Astrocyte (in vitro differentiated cells and primary cell): ENCODE data around the gene RNF14. TPM values are rescaled to one million over a fixed set of nuclear protein-coding genes. Genes with fewer than 3 reads are reported as not detected.

Experiments used
- DNase-seq: peaks from one replicate; pipeline ENCODE4 v3.0.0-alpha.2; 2010; ENCODE audit warnings: low read depth
- FAIRE-seq: peaks from 2 replicates; lab custom pipeline; 2011; peaks lifted over from hg19 to GRCh38; lab: Jason Lieb, UNC
- H2AFZ ChIP-seq: 2 replicates; pipeline ENCODE4 v1.6.0; 2012; ENCODE audit warnings: low read depth, low read length, inconsistent platforms
- H3K27ac ChIP-seq: 2 replicates; pipeline ENCODE4 v1.5.1; 2011; ENCODE audit warnings: low read depth, low read length, inconsistent platforms
- H3K27me3 ChIP-seq: 2 replicates; pipeline ENCODE4 v1.6.0; 2011; ENCODE audit warnings: low read length, inconsistent platforms; ENCODE audit not compliant: insufficient read depth
- H3K36me3 ChIP-seq: 2 replicates; pipeline ENCODE4 v1.5.1; 2011; ENCODE audit warnings: low read length, inconsistent platforms; ENCODE audit not compliant: insufficient read depth
- H3K4me1 ChIP-seq: 2 replicates; pipeline ENCODE4 v1.5.1; 2011; ENCODE audit warnings: low read length, inconsistent platforms; ENCODE audit not compliant: insufficient read depth
- H3K4me2 ChIP-seq: 2 replicates; pipeline ENCODE4 v1.6.0; 2012; ENCODE audit warnings: low read length, inconsistent platforms
- H3K4me3 ChIP-seq: 2 replicates; pipeline ENCODE4 v1.5.1; 2011; ENCODE audit warnings: low read depth, mild to moderate bottlenecking, low read length, inconsistent platforms; ENCODE audit not compliant: insufficient read depth
- H3K79me2 ChIP-seq: 2 replicates; pipeline ENCODE4 v1.6.0; 2012; ENCODE audit warnings: mild to moderate bottlenecking, low read length, inconsistent platforms; ENCODE audit not compliant: insufficient read depth
- H3K9ac ChIP-seq: 2 replicates; pipeline ENCODE4 v1.6.0; 2012; ENCODE audit warnings: mild to moderate bottlenecking, low read length, inconsistent platforms
- H3K9me3 ChIP-seq: 2 replicates; pipeline ENCODE4 v1.5.1; 2012; ENCODE audit warnings: low read depth, mild to moderate bottlenecking, low read length, inconsistent platforms; ENCODE audit not compliant: insufficient read depth
- H4K20me1 ChIP-seq: 2 replicates; pipeline ENCODE4 v1.6.0; 2012; ENCODE audit warnings: low read length, inconsistent platforms; ENCODE audit not compliant: insufficient read depth
- H3K27ac Mint-ChIP-seq: one replicate; pipeline ENCODE4 v1.8.0; 2021; ENCODE audit warnings: mild to moderate bottlenecking, mixed read lengths; ENCODE audit not compliant: unreplicated experiment
- H3K27me3 Mint-ChIP-seq: one replicate; pipeline ENCODE4 v1.8.0; 2021; ENCODE audit warnings: low read depth, mixed read lengths; ENCODE audit not compliant: unreplicated experiment
- H3K36me3 Mint-ChIP-seq: one replicate; pipeline ENCODE4 v1.8.0; 2021; ENCODE audit warnings: low read depth, mixed read lengths; ENCODE audit not compliant: unreplicated experiment
- H3K4me1 Mint-ChIP-seq: one replicate; pipeline ENCODE4 v1.8.0; 2021; ENCODE audit warnings: low read depth, mixed read lengths; ENCODE audit not compliant: unreplicated experiment
- H3K4me3 Mint-ChIP-seq: one replicate; pipeline ENCODE4 v1.8.0; 2021; ENCODE audit warnings: mild to moderate bottlenecking, moderate library complexity, mixed read lengths; ENCODE audit not compliant: unreplicated experiment
- H3K9me3 Mint-ChIP-seq: one replicate; pipeline ENCODE4 v1.8.0; 2021; ENCODE audit warnings: mild to moderate bottlenecking, mixed read lengths; ENCODE audit not compliant: unreplicated experiment
- EZH2 ChIP-seq: IDR thresholded peaks from 2 replicates; pipeline ENCODE4 v1.6.1; 2012; ENCODE audit warnings: mild to moderate bottlenecking, low read length, inconsistent platforms; ENCODE audit not compliant: insufficient read depth
- total RNA-seq: library from RNA; stranded (reverse); gene quantifications from 2 replicates; pipeline ENCODE4 v1.2.1, GENCODE V29; 2021
- TF ChIP-seq, protein P1 (sequence below): IDR thresholded peaks from 2 replicates; pipeline ENCODE4 v1.5.1; 2011; ENCODE audit warnings: low read depth, mild to moderate bottlenecking, inconsistent platforms, low read length, moderate library complexity; ENCODE audit not compliant: insufficient read depth

Gene RNF14
- total RNA-seq, 1 donor from 2014 or later, result 105 TPM

DNA sequence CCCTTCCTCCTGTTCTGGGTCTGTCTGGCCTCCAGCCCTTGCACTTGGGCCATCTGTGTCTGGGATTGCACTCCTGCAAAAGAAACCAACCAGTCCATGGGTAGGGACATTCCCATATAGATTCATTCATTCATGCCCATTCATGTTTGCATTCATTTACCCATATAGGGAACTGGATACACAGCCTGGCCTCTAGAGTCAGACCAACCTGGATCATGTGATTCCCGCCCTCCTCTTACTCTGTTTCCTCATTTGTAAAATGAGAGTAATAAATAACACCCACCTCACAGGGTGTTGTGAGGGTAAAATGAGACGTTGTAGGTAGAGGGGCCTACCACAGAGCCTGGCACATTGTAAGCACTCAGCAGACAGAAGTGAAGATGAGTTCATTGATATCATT, 19.4 kb upstream of the RNF14 start:
- no peaks in the 10 kb centered on the region for H4K20me1 ChIP-seq
- Mint-ChIP-seq H3K4me3 (no peak overlapping the region), H3K27me3 (peaks cover 39% of the 10 kb centered on the region), H3K4me1 (peaks cover 6% of the 10 kb centered on the region), H3K36me3 (peaks cover 2% of the 10 kb centered on the region), H3K9me3 (no peaks in the 10 kb centered on the region), H3K27ac (peak overlapping the region; percentile 18)
- H3K9ac ChIP-seq, result no peak overlapping the region
- TF ChIP-seq, protein P1, sequence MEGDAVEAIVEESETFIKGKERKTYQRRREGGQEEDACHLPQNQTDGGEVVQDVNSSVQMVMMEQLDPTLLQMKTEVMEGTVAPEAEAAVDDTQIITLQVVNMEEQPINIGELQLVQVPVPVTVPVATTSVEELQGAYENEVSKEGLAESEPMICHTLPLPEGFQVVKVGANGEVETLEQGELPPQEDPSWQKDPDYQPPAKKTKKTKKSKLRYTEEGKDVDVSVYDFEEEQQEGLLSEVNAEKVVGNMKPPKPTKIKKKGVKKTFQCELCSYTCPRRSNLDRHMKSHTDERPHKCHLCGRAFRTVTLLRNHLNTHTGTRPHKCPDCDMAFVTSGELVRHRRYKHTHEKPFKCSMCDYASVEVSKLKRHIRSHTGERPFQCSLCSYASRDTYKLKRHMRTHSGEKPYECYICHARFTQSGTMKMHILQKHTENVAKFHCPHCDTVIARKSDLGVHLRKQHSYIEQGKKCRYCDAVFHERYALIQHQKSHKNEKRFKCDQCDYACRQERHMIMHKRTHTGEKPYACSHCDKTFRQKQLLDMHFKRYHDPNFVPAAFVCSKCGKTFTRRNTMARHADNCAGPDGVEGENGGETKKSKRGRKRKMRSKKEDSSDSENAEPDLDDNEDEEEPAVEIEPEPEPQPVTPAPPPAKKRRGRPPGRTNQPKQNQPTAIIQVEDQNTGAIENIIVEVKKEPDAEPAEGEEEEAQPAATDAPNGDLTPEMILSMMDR, result no peak
- TF ChIP-seq EZH2, result no peak
- no peaks in the 10 kb centered on the region for H3K79me2 ChIP-seq
- H3K4me3 ChIP-seq, result no peak overlapping the region
- no peak overlapping the region for H2AFZ ChIP-seq
- no peak for DNase-seq
- no peak for FAIRE-seq
- no peak overlapping the region for H3K4me2 ChIP-seq
- no peaks in the 10 kb centered on the region for H3K36me3 ChIP-seq
- H3K27ac ChIP-seq, result no peak overlapping the region
- no peaks in the 10 kb centered on the region for H3K4me1 ChIP-seq
- H3K9me3 ChIP-seq, result no peaks in the 10 kb centered on the region
- H3K27me3 ChIP-seq, result peaks cover 8% of the 10 kb centered on the region

DNA sequence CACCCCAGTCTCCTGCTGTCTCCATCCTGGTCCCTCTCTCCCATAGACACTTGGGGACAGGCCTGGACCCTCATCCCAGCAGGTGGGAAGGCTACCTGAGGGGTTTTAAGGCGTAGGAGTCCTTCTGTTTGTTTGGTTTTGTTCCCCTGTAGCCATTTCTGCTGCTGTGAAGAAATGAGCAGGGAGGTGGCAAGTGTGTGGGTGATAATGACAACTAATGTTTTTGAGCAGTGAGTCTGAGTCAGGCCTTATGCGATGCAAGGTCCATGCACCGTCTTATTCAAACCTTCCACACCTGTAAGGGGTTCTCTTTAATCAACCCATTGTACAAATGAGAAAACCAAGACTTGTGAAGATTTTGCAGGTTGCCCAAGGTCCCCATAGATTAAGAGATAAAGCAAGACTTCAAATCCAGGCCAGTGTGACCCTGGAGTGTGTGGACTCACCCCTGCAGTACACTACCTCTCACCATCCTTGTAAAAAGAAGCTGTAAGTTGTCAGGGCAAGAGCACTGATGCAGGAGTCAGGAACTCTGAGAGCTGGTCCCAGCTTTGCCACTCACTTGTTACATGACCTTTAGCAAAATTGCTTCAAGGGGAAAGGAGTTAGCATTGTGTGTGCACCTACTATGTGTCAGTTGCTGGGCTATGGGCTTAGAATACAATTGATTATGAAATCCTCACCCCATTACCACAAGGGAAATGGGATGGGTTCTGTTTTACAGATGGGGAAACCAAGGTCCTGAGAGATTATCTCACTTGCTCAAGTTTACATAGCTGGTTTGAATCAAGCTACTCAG, 18.5 kb upstream of the RNF14 start:
- no peak overlapping the region for H3K27ac Mint-ChIP-seq
- Histone ChIP-seq H3K36me3 (no peaks in the 10 kb centered on the region), H4K20me1 (no peaks in the 10 kb centered on the region), H3K4me2 (no peak overlapping the region), H3K4me1 (no peaks in the 10 kb centered on the region), H3K4me3 (no peak overlapping the region), H3K9ac (no peak overlapping the region), H3K27me3 (peaks cover under 1% of the 10 kb centered on the region), H3K27ac (no peak overlapping the region), H2AFZ (no peak overlapping the region), H3K9me3 (no peaks in the 10 kb centered on the region), H3K79me2 (no peaks in the 10 kb centered on the region)
- DNase-seq (no peak), FAIRE-seq (no peak)
- peaks cover 2% of the 10 kb centered on the region for H3K36me3 Mint-ChIP-seq
- peaks cover 6% of the 10 kb centered on the region for H3K4me1 Mint-ChIP-seq
- no peaks in the 10 kb centered on the region for H3K9me3 Mint-ChIP-seq
- H3K4me3 Mint-ChIP-seq, result no peak overlapping the region
- no peak for TF ChIP-seq EZH2
- TF ChIP-seq, protein P1, result no peak
- peaks cover 41% of the 10 kb centered on the region for H3K27me3 Mint-ChIP-seq

DNA sequence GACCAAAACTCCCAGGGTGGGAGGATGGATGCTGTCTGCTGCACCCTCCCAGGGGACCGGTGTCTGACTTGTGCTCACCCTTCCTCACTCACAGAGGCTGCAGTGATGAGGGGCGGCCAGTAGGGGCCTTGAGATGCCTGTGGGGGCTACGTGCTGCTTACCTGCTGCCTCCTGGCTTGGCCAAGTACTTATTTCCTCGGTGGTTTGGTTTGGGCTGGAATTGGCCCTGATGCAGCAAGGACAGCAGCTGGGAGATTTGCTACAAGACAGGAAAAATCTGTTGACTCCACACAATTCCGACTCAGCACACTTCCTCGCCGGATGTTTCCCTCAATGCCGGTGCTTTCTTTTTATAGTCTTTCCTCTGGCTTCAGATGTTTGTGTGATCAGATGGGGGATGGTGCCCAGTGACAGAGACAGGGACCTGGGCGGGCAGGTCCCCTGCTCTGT, 17.5 kb upstream of the RNF14 start:
- Histone ChIP-seq H3K4me1 (no peaks in the 10 kb centered on the region), H4K20me1 (no peaks in the 10 kb centered on the region), H3K9ac (no peak overlapping the region), H3K79me2 (no peaks in the 10 kb centered on the region), H2AFZ (no peak overlapping the region), H3K36me3 (no peaks in the 10 kb centered on the region), H3K9me3 (no peaks in the 10 kb centered on the region), H3K27me3 (no peaks in the 10 kb centered on the region), H3K4me3 (no peak overlapping the region), H3K4me2 (no peak overlapping the region), H3K27ac (no peak overlapping the region)
- H3K4me1 Mint-ChIP-seq, result peaks cover 6% of the 10 kb centered on the region
- TF ChIP-seq EZH2, result no peak
- TF ChIP-seq, protein P1, result peak; percentile 44
- DNase-seq, result no peak
- no peak overlapping the region for H3K27ac Mint-ChIP-seq
- H3K36me3 Mint-ChIP-seq, result peaks cover 2% of the 10 kb centered on the region
- H3K27me3 Mint-ChIP-seq, result peaks cover 41% of the 10 kb centered on the region
- no peak overlapping the region for H3K4me3 Mint-ChIP-seq
- FAIRE-seq, result no peak
- H3K9me3 Mint-ChIP-seq, result no peaks in the 10 kb centered on the region
